Upper lobe of left lung (tissue), 6 donors: ENCODE results near the gene CDH15. TPM values are rescaled to one million over a fixed set of nuclear protein-coding genes. Genes with fewer than 3 reads are reported as not detected.
"Not testable (repeated sequence)": the region's sequence is repeated elsewhere in the genome, so short reads cannot be mapped to it uniquely, and the experiment has no call there.

Experiments
- ATAC-seq, 2 donors: fragments of 200-7000 bp; cut with Tn5 transposase; one replicate each; pipeline ENCODE4 v1.9.1; 2022; ENCODE audit warnings: mild to moderate bottlenecking in 2 of 2, moderate library complexity in 2 of 2; ENCODE audit not compliant: low FRiP score in 2 of 2
- DNase-seq, 2 donors: peaks; one replicate each; pipeline ENCODE4 v3.0.0-alpha.2; 2019 to 2020
- H3K27ac ChIP-seq, 4 donors: fragments of 200-600 bp; sonication (generic); one replicate each; pipeline ENCODE4 v1.5.1; 2016 to 2019
- H3K27me3 ChIP-seq, 4 donors: fragments of 200-600 bp; sonication (generic); one replicate each; pipeline ENCODE4 v1.5.1; 2017 to 2019
- H3K36me3 ChIP-seq, 4 donors: fragments of 200-600 bp; sonication (generic); one replicate each; pipeline ENCODE4 v1.5.1; 2016 to 2019
- H3K4me1 ChIP-seq, 4 donors: fragments of 200-600 bp; sonication (generic); one replicate each; pipeline ENCODE4 v1.5.1; 2018 to 2019
- H3K4me3 ChIP-seq, 4 donors: fragments of 200-600 bp; sonication (generic); one replicate each; pipeline ENCODE4 v1.5.1; 2017 to 2019; ENCODE audit warnings: mild to moderate bottlenecking in 2 of 4, moderate library complexity in 1 of 4
- H3K9me3 ChIP-seq, 4 donors: fragments of 200-600 bp; sonication (generic); one replicate each; pipeline ENCODE4 v1.5.1; 2018 to 2019
- EP300 ChIP-seq, 4 donors: sonication (generic); formaldehyde crosslinking; IDR thresholded peaks; one replicate each; pipeline ENCODE4 v1.5.1; 2017; ENCODE audit warnings: antibody characterized with exemption in 4 of 4, control low read depth in 2 of 4
- POLR2A ChIP-seq, 4 donors: fragments of 450-650 bp; IDR thresholded peaks; one replicate each; pipeline ENCODE4 v1.5.1; 2016 to 2017; ENCODE audit warnings: antibody characterized with exemption in 4 of 4, mild to moderate bottlenecking in 2 of 4
- POLR2AphosphoS5 ChIP-seq, 2 donors: sonication (generic); formaldehyde crosslinking; IDR thresholded peaks; one replicate each; pipeline ENCODE4 v1.5.1; 2017; ENCODE audit warnings: antibody characterized with exemption in 2 of 2
- WGBS, 2 donors: methylation state at CpG; one replicate each; pipeline ENCODE4 v1.1.5; 2017 to 2018; 5-methylcytosine and 5-hydroxymethylcytosine counted together
- total RNA-seq, 6 donors: library from RNA; depleted of rRNA in 4 of 6; stranded (reverse); fragments of >200 nt in 4 of 6; gene quantifications; one replicate each; pipeline versions ENCODE4 v1.1.0 to v1.2.1, GENCODE V29; 2016 to 2021
- TF ChIP-seq, protein P1 (sequence below), 6 experiments: fragments of 450-650 bp in 4 of 6; fragments of 200-600 bp in 2 of 6; sonication (generic) in 2 of 6; IDR thresholded peaks; one replicate each; pipeline ENCODE4 v1.5.1; 2016 to 2019; ENCODE audit warnings: antibody characterized with exemption in 6 of 6
- donor health status: DM: no; HTN: no; CAD: no; lungs with moderate emphysema.
- donor health status: DM: no; HTN: yes; CAD: no; lungs with severe emphysema.

Gene CDH15
- total RNA-seq, 6 donors from 2014 or later: 0.39 to 4.2 (median 1.2) TPM

- H3K4me3 ChIP-seq: no peak overlapping the region
- peaks cover 6 to 24% (median 17%) of the 10 kb centered on the region in 4 donors for H3K4me1 ChIP-seq
- ATAC-seq (no peak), DNase-seq (peak in 1 of 2 donors; percentile 78)
- WGBS, 2 donors: 70 to 83% methylated on average over 11 to 28 of the region's 28 CpGs
- no peaks in the 10 kb centered on the region for H3K36me3 ChIP-seq
- H3K27me3 ChIP-seq: no peaks in the 10 kb centered on the region
- no peaks in the 10 kb centered on the region for H3K9me3 ChIP-seq
- H3K27ac ChIP-seq: no peak overlapping the region
- TF ChIP-seq POLR2A (IDR thresholded peaks at IDR 0.05) (no peak), POLR2AphosphoS5 (IDR thresholded peaks at IDR 0.05) (no peak), EP300 (IDR thresholded peaks at IDR 0.05) (no peak)
- TF ChIP-seq, protein P1, sequence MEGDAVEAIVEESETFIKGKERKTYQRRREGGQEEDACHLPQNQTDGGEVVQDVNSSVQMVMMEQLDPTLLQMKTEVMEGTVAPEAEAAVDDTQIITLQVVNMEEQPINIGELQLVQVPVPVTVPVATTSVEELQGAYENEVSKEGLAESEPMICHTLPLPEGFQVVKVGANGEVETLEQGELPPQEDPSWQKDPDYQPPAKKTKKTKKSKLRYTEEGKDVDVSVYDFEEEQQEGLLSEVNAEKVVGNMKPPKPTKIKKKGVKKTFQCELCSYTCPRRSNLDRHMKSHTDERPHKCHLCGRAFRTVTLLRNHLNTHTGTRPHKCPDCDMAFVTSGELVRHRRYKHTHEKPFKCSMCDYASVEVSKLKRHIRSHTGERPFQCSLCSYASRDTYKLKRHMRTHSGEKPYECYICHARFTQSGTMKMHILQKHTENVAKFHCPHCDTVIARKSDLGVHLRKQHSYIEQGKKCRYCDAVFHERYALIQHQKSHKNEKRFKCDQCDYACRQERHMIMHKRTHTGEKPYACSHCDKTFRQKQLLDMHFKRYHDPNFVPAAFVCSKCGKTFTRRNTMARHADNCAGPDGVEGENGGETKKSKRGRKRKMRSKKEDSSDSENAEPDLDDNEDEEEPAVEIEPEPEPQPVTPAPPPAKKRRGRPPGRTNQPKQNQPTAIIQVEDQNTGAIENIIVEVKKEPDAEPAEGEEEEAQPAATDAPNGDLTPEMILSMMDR (IDR thresholded peaks at IDR 0.05): no peak
Observed at GRCh38 chr16:89190150-89190958, 18.8 kb downstream of the CDH15 start.

DNA sequence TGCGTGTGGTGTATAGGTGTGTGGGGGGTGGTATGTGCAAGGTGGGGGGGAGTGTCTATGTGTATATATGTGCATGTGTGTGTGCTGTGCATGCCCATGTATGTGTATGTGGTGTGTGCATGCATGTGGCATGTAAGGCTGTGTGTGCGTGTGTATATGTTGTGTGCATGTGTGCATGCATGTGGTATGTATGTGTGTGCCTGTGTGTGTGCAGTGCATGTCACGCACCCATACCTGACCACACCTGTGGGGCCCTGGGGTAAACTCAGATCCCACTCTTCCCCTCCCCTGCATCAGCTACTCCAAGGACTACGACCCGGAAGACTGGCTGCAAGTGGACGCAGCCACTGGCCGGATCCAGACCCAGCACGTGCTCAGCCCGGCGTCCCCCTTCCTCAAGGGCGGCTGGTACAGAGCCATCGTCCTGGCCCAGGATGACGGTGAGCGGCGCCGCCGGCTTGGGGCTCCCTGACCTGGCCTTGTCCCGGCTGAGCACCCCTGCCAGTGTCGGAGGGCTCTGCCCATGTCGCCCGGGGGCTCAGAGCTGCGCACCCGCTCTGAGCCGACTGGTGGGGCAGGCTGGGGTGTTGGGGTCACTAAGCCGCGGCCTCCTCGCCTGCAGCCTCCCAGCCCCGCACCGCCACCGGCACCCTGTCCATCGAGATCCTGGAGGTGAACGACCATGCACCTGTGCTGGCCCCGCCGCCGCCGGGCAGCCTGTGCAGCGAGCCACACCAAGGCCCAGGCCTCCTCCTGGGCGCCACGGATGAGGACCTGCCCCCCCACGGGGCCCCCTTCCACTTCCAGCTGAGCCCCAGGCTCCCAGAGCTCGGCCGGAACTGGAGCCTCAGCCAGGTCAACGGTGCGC, 19.7 kb downstream of the CDH15 start:
- H3K9me3 ChIP-seq: no peaks in the 10 kb centered on the region
- no peaks in the 10 kb centered on the region for H3K27me3 ChIP-seq
- ATAC-seq (no peak), DNase-seq (peak in 1 of 2 donors; percentile 88)
- H3K27ac ChIP-seq: no peak overlapping the region
- H3K4me1 ChIP-seq: peaks cover 6 to 24% (median 17%) of the 10 kb centered on the region in 4 donors
- TF ChIP-seq EP300 (IDR thresholded peaks at IDR 0.05) (no peak), POLR2AphosphoS5 (IDR thresholded peaks at IDR 0.05) (no peak), POLR2A (IDR thresholded peaks at IDR 0.05) (no peak)
- TF ChIP-seq, protein P1 (IDR thresholded peaks at IDR 0.05): no peak
- H3K36me3 ChIP-seq: no peaks in the 10 kb centered on the region
- H3K4me3 ChIP-seq: peak overlapping the region in 2 of 4 donors; percentile 50 to 51
- 61 to 65% methylated on average over 9 to 34 of the region's 44 CpGs for WGBS, 2 donors

DNA sequence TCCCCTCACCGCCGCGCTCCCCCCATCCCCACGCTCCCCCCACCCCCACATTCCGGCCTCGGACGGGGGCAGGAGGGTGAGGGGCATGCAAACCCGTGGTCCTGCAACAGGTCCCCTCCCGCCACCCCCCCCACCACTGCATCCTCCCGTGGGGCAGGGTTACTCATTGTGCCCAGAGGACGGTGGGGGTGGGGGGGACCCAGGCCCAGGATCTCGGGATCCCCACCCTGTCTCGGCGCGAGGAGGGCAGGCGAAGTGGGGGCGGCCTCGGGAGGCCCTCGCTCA, 20.3 kb downstream of the CDH15 start:
- H3K4me3 ChIP-seq: peak overlapping the region; percentile 10 to 51 (median 50)
- ATAC-seq (no peak), DNase-seq (no peak)
- H3K27me3 ChIP-seq: no peaks in the 10 kb centered on the region
- WGBS, 2 donors: 2% methylated on average over 9 of the region's 19 CpGs; no CpG with 5 or more reads in 1 of the 2 donors
- TF ChIP-seq, protein P1 (IDR thresholded peaks at IDR 0.05): no peak
- TF ChIP-seq POLR2AphosphoS5 (IDR thresholded peaks at IDR 0.05) (no peak), POLR2A (IDR thresholded peaks at IDR 0.05) (no peak), EP300 (IDR thresholded peaks at IDR 0.05) (no peak)
- no peaks in the 10 kb centered on the region for H3K9me3 ChIP-seq
- H3K27ac ChIP-seq: no peak overlapping the region
- H3K4me1 ChIP-seq: peaks cover 6 to 24% (median 17%) of the 10 kb centered on the region in 4 donors
- no peaks in the 10 kb centered on the region for H3K36me3 ChIP-seq

- Histone ChIP-seq H3K4me1 (peaks cover 6 to 24% (median 17%) of the 10 kb centered on the region in 4 donors), H3K4me3 (peak overlapping the region; percentile 10 to 51 (median 50))
- H3K27ac ChIP-seq, H3K9me3 ChIP-seq, H3K36me3 ChIP-seq, H3K27me3 ChIP-seq: not testable (repeated sequence)
- 0% methylated on average over 4 to 34 of the region's 63 CpGs for WGBS, 2 donors
- peak in 1 of 2 donors; percentile 20 for ATAC-seq
- peak; percentile 82 to 89 for DNase-seq
Observed at GRCh38 chr16:89192186-89192955, 20.8 kb downstream of the CDH15 start.
